ENCODE measurements around the gene RNF40.

The RNF40 gene

DNA sequence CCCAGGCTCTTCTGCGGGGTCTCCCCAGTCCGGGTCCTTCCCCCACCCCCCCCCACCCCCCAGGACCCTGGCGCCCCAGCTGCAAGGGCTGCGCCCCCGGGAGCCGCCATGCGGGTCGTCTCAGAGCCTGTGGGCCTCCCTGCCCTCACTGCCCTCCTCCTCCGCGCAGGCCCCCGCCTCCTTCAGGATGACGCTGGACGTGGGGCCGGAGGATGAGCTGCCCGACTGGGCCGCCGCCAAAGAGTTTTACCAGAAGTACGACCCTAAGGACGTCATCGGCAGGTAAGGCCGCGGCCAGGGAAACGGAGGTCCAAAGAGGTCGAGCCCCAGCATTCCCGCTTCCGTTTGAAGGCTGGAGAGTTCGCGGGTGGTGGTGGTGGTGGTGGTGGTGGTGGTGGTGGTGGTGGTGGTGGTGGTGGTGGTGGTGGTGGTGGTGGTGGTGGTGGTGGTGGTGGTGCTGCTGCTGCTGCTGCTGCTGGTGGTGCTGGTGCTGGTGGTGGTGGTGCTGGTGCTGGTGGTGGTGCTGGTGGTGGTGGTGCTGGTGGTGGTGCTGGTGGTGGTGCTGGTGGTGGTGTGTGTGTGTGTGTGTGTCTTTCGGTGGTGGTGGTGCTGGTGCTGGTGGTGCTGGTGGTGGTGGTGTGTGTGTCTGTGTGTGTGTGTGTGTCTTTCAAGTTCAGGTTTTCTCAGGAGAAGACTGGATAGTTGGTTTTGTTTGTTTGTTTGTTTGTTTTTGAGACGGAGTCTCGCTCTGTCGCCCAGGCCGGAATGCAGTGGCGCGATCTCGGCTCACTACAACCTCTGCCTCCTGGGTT, 13.3 kb upstream of the RNF40 start:
- H3K9me3 ChIP-seq (ENCODE audit: insufficient read depth, low read length, severe bottlenecking) = no peaks in the 10 kb centered on the region
- H3K36me3 ChIP-seq (ENCODE audit: insufficient read depth, low read length) = peaks cover 41% of the 10 kb centered on the region
- H3K4me1 ChIP-seq (ENCODE audit: insufficient read depth, low read length) = peaks cover 25% of the 10 kb centered on the region
- H3K4me3 ChIP-seq (ENCODE audit: low read depth in 1 of 2, low read length in 2 of 2) = peak overlapping the region; percentile 86 to 96; a peak in 3 of 4 replicates
- peak overlapping the region; percentile 67 for H3K4me2 ChIP-seq (ENCODE audit: insufficient read depth, low read length)
- H4K20me1 ChIP-seq (ENCODE audit: insufficient read depth, low read length) = peaks cover 7% of the 10 kb centered on the region; the same call in 1 of the 2 replicates
- H2AFZ ChIP-seq (ENCODE audit: low read depth, low read length) = peak overlapping the region; percentile 71
- peak overlapping the region; percentile 58 for H3K9ac ChIP-seq (ENCODE audit: low read depth, low read length)
- no peaks in the 10 kb centered on the region for H3K27me3 ChIP-seq (ENCODE audit: insufficient read depth, low read length, poor library complexity)
- peak overlapping the region; percentile 72; the same call in 1 of the 2 replicates for H3K27ac ChIP-seq (ENCODE audit: low read length)
- no peak for ATAC-seq (ENCODE audit: insufficient read depth, low read depth)
- TF ChIP-seq, protein P1, sequence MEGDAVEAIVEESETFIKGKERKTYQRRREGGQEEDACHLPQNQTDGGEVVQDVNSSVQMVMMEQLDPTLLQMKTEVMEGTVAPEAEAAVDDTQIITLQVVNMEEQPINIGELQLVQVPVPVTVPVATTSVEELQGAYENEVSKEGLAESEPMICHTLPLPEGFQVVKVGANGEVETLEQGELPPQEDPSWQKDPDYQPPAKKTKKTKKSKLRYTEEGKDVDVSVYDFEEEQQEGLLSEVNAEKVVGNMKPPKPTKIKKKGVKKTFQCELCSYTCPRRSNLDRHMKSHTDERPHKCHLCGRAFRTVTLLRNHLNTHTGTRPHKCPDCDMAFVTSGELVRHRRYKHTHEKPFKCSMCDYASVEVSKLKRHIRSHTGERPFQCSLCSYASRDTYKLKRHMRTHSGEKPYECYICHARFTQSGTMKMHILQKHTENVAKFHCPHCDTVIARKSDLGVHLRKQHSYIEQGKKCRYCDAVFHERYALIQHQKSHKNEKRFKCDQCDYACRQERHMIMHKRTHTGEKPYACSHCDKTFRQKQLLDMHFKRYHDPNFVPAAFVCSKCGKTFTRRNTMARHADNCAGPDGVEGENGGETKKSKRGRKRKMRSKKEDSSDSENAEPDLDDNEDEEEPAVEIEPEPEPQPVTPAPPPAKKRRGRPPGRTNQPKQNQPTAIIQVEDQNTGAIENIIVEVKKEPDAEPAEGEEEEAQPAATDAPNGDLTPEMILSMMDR (IDR thresholded peaks at IDR 0.05; ENCODE audit: borderline replicate concordance, extremely low read depth, low read length, poor library complexity, severe bottlenecking) = no peak
- no peak for TF ChIP-seq EZH2 (IDR thresholded peaks at IDR 0.05; ENCODE audit: borderline replicate concordance, low read depth, low read length, severe bottlenecking)
- H3K79me2 ChIP-seq (ENCODE audit: insufficient read depth, low read length) = peaks cover 27% of the 10 kb centered on the region
- no peak for DNase-seq

DNA sequence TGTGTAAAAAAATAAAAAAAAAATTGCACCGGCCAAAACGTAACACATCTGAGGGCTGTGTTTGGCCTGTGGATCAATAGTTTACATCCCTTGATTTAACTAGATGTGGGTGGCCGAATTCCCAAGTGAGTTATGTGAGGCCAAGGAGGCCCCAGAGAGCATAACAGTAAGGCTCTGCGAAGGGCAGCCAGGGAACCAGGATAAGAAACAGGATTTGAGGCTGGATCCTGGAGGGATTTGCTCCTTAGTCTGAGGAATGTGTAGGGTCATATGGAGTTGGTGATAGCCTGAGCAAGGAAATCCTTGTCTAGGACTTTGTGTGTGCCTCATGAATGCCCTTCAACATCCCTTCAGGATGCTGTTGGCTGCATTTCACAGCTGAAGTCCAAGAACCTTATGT, 11.9 kb upstream of the RNF40 start:
- H2AFZ ChIP-seq (ENCODE audit: low read depth, low read length) = no peak overlapping the region
- H3K9ac ChIP-seq (ENCODE audit: low read depth, low read length) = no peak overlapping the region
- no peaks in the 10 kb centered on the region for H3K9me3 ChIP-seq (ENCODE audit: insufficient read depth, low read length, severe bottlenecking)
- no peak for TF ChIP-seq EZH2 (IDR thresholded peaks at IDR 0.05; ENCODE audit: borderline replicate concordance, low read depth, low read length, severe bottlenecking)
- TF ChIP-seq, protein P1 (IDR thresholded peaks at IDR 0.05; ENCODE audit: borderline replicate concordance, extremely low read depth, low read length, poor library complexity, severe bottlenecking) = no peak
- peaks cover 27% of the 10 kb centered on the region for H3K79me2 ChIP-seq (ENCODE audit: insufficient read depth, low read length)
- peaks cover 43% of the 10 kb centered on the region for H3K36me3 ChIP-seq (ENCODE audit: insufficient read depth, low read length)
- DNase-seq (no peak), ATAC-seq (ENCODE audit: insufficient read depth, low read depth) (no peak)
- peak overlapping the region in 1 of 2 experiments; percentile 96; a peak in 1 of 4 replicates for H3K4me3 ChIP-seq (ENCODE audit: low read depth in 1 of 2, low read length in 2 of 2)
- H4K20me1 ChIP-seq (ENCODE audit: insufficient read depth, low read length) = peaks cover 7% of the 10 kb centered on the region; the same call in 1 of the 2 replicates
- H3K27me3 ChIP-seq (ENCODE audit: insufficient read depth, low read length, poor library complexity) = no peaks in the 10 kb centered on the region
- no peak overlapping the region for H3K27ac ChIP-seq (ENCODE audit: low read length)
- peaks cover 25% of the 10 kb centered on the region for H3K4me1 ChIP-seq (ENCODE audit: insufficient read depth, low read length)
- H3K4me2 ChIP-seq (ENCODE audit: insufficient read depth, low read length) = 0 out of 2 replicates have a peak overlapping the region, but pooled peaks have one; percentile 67

DNA sequence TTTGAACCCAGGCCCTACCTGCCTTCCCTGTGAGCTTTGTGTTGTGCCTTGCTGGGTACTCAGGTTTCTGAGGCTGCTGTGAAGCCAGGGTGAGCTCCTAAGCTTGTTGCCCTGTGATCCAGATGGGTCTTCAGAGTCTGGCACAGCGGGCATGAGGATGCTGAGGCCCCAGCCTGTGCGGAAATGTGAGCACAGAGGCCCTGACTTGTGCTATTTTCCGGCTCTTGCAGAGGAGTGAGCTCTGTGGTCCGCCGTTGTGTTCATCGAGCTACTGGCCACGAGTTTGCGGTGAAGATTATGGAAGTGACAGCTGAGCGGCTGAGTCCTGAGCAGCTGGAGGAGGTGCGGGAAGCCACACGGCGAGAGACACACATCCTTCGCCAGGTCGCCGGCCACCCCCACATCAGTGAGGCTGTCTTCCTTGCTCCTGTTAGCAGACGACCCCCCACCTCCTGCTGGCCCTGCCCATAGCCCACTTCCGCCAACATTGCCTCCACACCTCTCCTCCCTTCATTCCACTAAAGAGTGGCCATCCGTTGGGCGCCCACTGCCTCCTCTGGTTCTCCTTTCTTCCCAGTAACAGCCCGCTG, 11.2 kb upstream of the RNF40 start:
- Histone ChIP-seq H4K20me1 (ENCODE audit: insufficient read depth, low read length) (peaks cover 7% of the 10 kb centered on the region; the same call in 1 of the 2 replicates), H3K9ac (ENCODE audit: low read depth, low read length) (no peak overlapping the region), H3K4me3 (ENCODE audit: low read depth in 1 of 2, low read length in 2 of 2) (no peak overlapping the region), H3K79me2 (ENCODE audit: insufficient read depth, low read length) (peaks cover 27% of the 10 kb centered on the region), H3K4me1 (ENCODE audit: insufficient read depth, low read length) (peaks cover 25% of the 10 kb centered on the region), H3K27ac (ENCODE audit: low read length) (no peak overlapping the region), H3K9me3 (ENCODE audit: insufficient read depth, low read length, severe bottlenecking) (no peaks in the 10 kb centered on the region), H3K4me2 (ENCODE audit: insufficient read depth, low read length) (no peak overlapping the region), H3K27me3 (ENCODE audit: insufficient read depth, low read length, poor library complexity) (no peaks in the 10 kb centered on the region), H3K36me3 (ENCODE audit: insufficient read depth, low read length) (peaks cover 43% of the 10 kb centered on the region), H2AFZ (ENCODE audit: low read depth, low read length) (no peak overlapping the region)
- DNase-seq (no peak), ATAC-seq (ENCODE audit: insufficient read depth, low read depth) (no peak)
- TF ChIP-seq EZH2 (IDR thresholded peaks at IDR 0.05; ENCODE audit: borderline replicate concordance, low read depth, low read length, severe bottlenecking) = no peak
- TF ChIP-seq, protein P1 (IDR thresholded peaks at IDR 0.05; ENCODE audit: borderline replicate concordance, extremely low read depth, low read length, poor library complexity, severe bottlenecking) = no peak
